HEK293T (cell line): ENCODE measurements around the gene PITX2.

Experiments used
- CTCF ChIA-PET: fragments of 350-600 bp; formaldehyde crosslinking; extraction: SDS; loops from one replicate; lab custom pipeline; 2021; ENCODE audit warnings: antibody characterized with exemption, inconsistent platforms; lab: Yijun Ruan, JAX
- POLR2A ChIA-PET: fragments of 350-600 bp; formaldehyde crosslinking; extraction: SDS; loops from one replicate; lab custom pipeline; 2020; ENCODE audit warnings: antibody characterized with exemption, inconsistent platforms; lab: Yijun Ruan, JAX
- DNase-seq: peaks from one replicate; pipeline ENCODE4 v3.0.0; 2012; ENCODE audit warnings: mixed read lengths; ENCODE audit errors: extremely low spot score
- ARNT ChIP-seq: fragments of 450-650 bp; IDR thresholded peaks from 2 replicates; pipeline ENCODE4 v1.6.1; 2017; ENCODE audit warnings: mild to moderate bottlenecking
- BHLHE40 ChIP-seq: fragments of 450-650 bp; IDR thresholded peaks from 2 replicates; pipeline ENCODE4 v1.6.1; 2016; ENCODE audit warnings: mild to moderate bottlenecking, moderate library complexity, borderline replicate concordance
- CTBP1 ChIP-seq: fragments of 450-650 bp; IDR thresholded peaks from 2 replicates; pipeline ENCODE4 v1.6.1; 2016; ENCODE audit warnings: borderline replicate concordance
- ELF4 ChIP-seq: fragments of 450-650 bp; IDR thresholded peaks from 2 replicates; pipeline ENCODE4 v1.6.1; 2017; ENCODE audit warnings: antibody characterized with exemption
- FOXA1 ChIP-seq: fragments of 450-650 bp; IDR thresholded peaks from 2 replicates; pipeline ENCODE4 v1.6.1; 2016; ENCODE audit warnings: mild to moderate bottlenecking
- FOXK2 ChIP-seq: fragments of 450-650 bp; IDR thresholded peaks from 2 replicates; pipeline ENCODE4 v1.6.1; 2016; ENCODE audit warnings: mild to moderate bottlenecking
- FOXM1 ChIP-seq: fragments of 450-650 bp; IDR thresholded peaks from 2 replicates; pipeline ENCODE4 v1.6.1; 2017; ENCODE audit warnings: mild to moderate bottlenecking, borderline replicate concordance
- HDGF ChIP-seq: fragments of 450-650 bp; IDR thresholded peaks from 2 replicates; pipeline ENCODE4 v1.6.1; 2017; ENCODE audit warnings: antibody characterized with exemption, borderline replicate concordance
- L3MBTL2 ChIP-seq: fragments of 450-650 bp; conservative IDR thresholded peaks from 2 replicates; pipeline ENCODE4 v1.6.1; 2016; ENCODE audit warnings: mild to moderate bottlenecking
- LEF1 ChIP-seq: fragments of 450-650 bp; IDR thresholded peaks from 2 replicates; pipeline ENCODE4 v1.6.1; 2017; ENCODE audit warnings: mild to moderate bottlenecking, borderline replicate concordance
- NFRKB ChIP-seq: fragments of 450-650 bp; IDR thresholded peaks from 2 replicates; pipeline ENCODE4 v1.6.1; 2016; ENCODE audit warnings: mild to moderate bottlenecking, moderate library complexity
- PKNOX1 ChIP-seq: fragments of 450-650 bp; IDR thresholded peaks from 2 replicates; pipeline ENCODE4 v1.6.1; 2016
- SP1 ChIP-seq: fragments of 450-650 bp; IDR thresholded peaks from 2 replicates; pipeline ENCODE4 v1.6.1; 2017
- SUZ12 ChIP-seq: fragments of 450-650 bp; IDR thresholded peaks from 2 replicates; pipeline ENCODE4 v1.6.1; 2016; ENCODE audit warnings: mild to moderate bottlenecking
- TARDBP ChIP-seq: fragments of 450-650 bp; IDR thresholded peaks from 2 replicates; pipeline ENCODE4 v1.6.1; 2016
- ZNF384 ChIP-seq: fragments of 450-650 bp; IDR thresholded peaks from 2 replicates; pipeline ENCODE4 v1.6.1; 2016

PITX2 gene

GRCh38 chr4:110622841-110623717 lies at the start of gene PITX2:
TSS of gene PITX2 (minus strand) at chr4:110623077. CDS start at chr4:110622460, 617 bp downstream.
- POLR2A ChIA-PET, result interaction anchor here (0.6 to 2.4 kb wide), 3 partner anchors 8 to 13 kb away, joined by 3 to 11 read pairs (median 4); no protein-coding TSS in a partner anchor
- CTCF ChIA-PET, result interaction anchor here (0.6 kb wide), 1 partner anchor 9 kb away, joined by 3 read pairs; no protein-coding TSS in a partner anchor
- peak; percentile 98 for DNase-seq
- TF ChIP-seq FOXA1 (no peak), ZNF384 (no peak), ELF4 (no peak), LEF1 (no peak), TARDBP (no peak), HDGF (no peak), FOXK2 (no peak), CTBP1 (no peak), SUZ12 (no peak), L3MBTL2 (peak; percentile 57), PKNOX1 (peak; percentile 100), FOXM1 (no peak), NFRKB (no peak), SP1 (no peak), ARNT (no peak), BHLHE40 (no peak)

GRCh38 chr4:110671679-110672078 lies 48.8 kb upstream of the PITX2 start:
- ChIA-PET CTCF (no interaction called here), POLR2A (no interaction called here)
- no peak for TF ChIP-seq ARNT
- no peak for TF ChIP-seq HDGF
- no peak for TF ChIP-seq LEF1
- no peak for TF ChIP-seq SP1
- no peak for TF ChIP-seq ELF4
- TF ChIP-seq PKNOX1, result no peak
- TF ChIP-seq FOXA1, result no peak
- no peak for TF ChIP-seq NFRKB
- TF ChIP-seq L3MBTL2, result no peak
- TF ChIP-seq ZNF384, result no peak
- TF ChIP-seq BHLHE40, result no peak
- TF ChIP-seq TARDBP, result no peak
- no peak for TF ChIP-seq FOXK2
- TF ChIP-seq CTBP1, result no peak
- no peak for TF ChIP-seq FOXM1
- TF ChIP-seq SUZ12, result no peak

GRCh38 chr4:110669663-110670062 lies 46.8 kb upstream of the PITX2 start:
- DNase-seq, result no peak
- TF ChIP-seq SP1 (no peak), ZNF384 (no peak), ARNT (no peak), FOXA1 (no peak), FOXK2 (no peak), BHLHE40 (no peak), PKNOX1 (no peak), L3MBTL2 (no peak), ELF4 (no peak), TARDBP (no peak), NFRKB (no peak), CTBP1 (no peak)
- ChIA-PET CTCF (interaction anchor here (0.9 kb wide), 1 partner anchor 12 kb away, joined by 3 read pairs; no protein-coding TSS in a partner anchor), POLR2A (no interaction called here)

More at GRCh38 chr4:110671679-110672078, 48.8 kb upstream of the PITX2 start:
- no peak for DNase-seq

- no peak for DNase-seq
- CTCF ChIA-PET, result interaction anchor here (0.7 to 0.8 kb wide), 2 partner anchors 10 to 308 kb away, joined by 3 read pairs; no protein-coding TSS in a partner anchor
- POLR2A ChIA-PET, result interaction anchor here (0.9 kb wide), 1 partner anchor 32 kb away, joined by 3 read pairs; no protein-coding TSS in a partner anchor
- TF ChIP-seq CTBP1, result no peak
- TF ChIP-seq FOXK2, result no peak
- no peak for TF ChIP-seq PKNOX1
- TF ChIP-seq TARDBP, result no peak
- TF ChIP-seq BHLHE40, result no peak
- no peak for TF ChIP-seq NFRKB
- TF ChIP-seq SP1, result no peak
- no peak for TF ChIP-seq SUZ12
- TF ChIP-seq ARNT, result no peak
- no peak for TF ChIP-seq ZNF384
- TF ChIP-seq FOXA1, result no peak
- TF ChIP-seq HDGF, result no peak
- no peak for TF ChIP-seq L3MBTL2
- TF ChIP-seq LEF1, result no peak
- TF ChIP-seq FOXM1, result no peak
- no peak for TF ChIP-seq ELF4
These were observed 45.8 kb upstream of the PITX2 start for GRCh38 chr4:110668463-110669235.

- ChIA-PET POLR2A (no interaction called here), CTCF (interaction anchor here (0.8 kb wide), 1 partner anchor 9 kb away, joined by 3 read pairs; no protein-coding TSS in a partner anchor)
- no peak for DNase-seq
- TF ChIP-seq ZNF384 (no peak), FOXK2 (no peak), CTBP1 (no peak), SP1 (no peak), PKNOX1 (no peak), TARDBP (no peak), ARNT (no peak), FOXA1 (no peak), BHLHE40 (no peak), SUZ12 (no peak), HDGF (no peak), L3MBTL2 (no peak), LEF1 (no peak), FOXM1 (no peak)
These were observed 44.8 kb upstream of the PITX2 start for GRCh38 chr4:110667670-110668069.
